ENCODE measurements around the gene BCAN. TPM values are rescaled to one million over a fixed set of nuclear protein-coding genes. Genes with fewer than 3 reads are reported as not detected.

The BCAN gene
- total RNA-seq, 1 experiment from 2014 or later, result not detected

DNA sequence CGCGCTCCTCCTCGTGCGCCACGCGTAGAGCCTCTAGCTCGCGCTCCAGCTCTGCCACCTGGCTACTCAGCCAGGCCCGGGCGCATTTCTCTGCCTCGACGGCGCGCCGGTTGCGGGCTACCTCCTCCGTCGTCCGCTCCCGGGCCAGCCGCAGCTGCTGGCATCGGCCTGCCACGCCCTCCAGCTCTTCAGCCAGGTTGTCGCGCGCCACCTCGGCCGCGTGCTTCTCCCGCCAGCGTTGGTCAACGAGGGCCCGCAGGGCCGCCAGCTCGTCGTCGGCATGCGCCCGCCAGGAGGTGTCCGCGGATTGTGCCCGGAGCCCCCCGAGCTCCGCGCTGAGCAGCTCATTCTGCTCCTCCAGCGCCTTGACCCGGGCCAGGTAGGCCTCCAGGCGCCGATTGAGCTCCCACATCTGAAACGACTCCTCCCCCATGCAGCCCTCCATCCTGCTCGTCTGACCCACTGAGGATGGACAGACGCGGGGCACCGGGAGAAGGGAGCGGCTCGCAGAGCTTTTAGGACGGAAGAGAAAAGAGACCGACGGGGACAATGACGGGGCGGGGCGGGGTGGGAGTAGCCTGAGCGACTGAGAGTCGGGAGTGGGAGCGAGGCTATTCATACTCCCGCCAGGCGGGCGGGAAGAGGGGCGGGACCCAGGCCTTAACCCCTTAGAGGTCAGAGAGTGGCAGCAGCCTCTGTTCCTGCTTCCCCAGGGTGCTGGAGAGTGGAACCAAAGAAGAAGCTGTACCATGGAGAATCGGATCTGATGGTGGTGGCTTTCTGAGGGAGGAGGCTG lies 35.1 kb downstream of the BCAN start, which contains the start of gene NES:
NES (minus strand) TSS at position 588 of the 796 bp plus-strand sequence; CDS start at position 445, 143 bp downstream.
- H4K20me1 ChIP-seq (ENCODE audit: insufficient read depth), result no peaks in the 10 kb centered on the region
- intact Hi-C loops (cut with micrococcal nuclease; ENCODE audit: unreplicated experiment), result no loop called here
- BruUV-seq (replicated peaks), result TSS peak; percentile 53
- TF ChIP-seq, protein P1, sequence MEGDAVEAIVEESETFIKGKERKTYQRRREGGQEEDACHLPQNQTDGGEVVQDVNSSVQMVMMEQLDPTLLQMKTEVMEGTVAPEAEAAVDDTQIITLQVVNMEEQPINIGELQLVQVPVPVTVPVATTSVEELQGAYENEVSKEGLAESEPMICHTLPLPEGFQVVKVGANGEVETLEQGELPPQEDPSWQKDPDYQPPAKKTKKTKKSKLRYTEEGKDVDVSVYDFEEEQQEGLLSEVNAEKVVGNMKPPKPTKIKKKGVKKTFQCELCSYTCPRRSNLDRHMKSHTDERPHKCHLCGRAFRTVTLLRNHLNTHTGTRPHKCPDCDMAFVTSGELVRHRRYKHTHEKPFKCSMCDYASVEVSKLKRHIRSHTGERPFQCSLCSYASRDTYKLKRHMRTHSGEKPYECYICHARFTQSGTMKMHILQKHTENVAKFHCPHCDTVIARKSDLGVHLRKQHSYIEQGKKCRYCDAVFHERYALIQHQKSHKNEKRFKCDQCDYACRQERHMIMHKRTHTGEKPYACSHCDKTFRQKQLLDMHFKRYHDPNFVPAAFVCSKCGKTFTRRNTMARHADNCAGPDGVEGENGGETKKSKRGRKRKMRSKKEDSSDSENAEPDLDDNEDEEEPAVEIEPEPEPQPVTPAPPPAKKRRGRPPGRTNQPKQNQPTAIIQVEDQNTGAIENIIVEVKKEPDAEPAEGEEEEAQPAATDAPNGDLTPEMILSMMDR (conservative IDR thresholded peaks at IDR 0.05), result no peak
- no peak for TF ChIP-seq EZH2 (IDR thresholded peaks at IDR 0.05; ENCODE audit: low read depth)
- H3K9me3 ChIP-seq (ENCODE audit: insufficient read depth, low read depth), result no peaks in the 10 kb centered on the region
- no peaks in the 10 kb centered on the region for H3K9me2 ChIP-seq (ENCODE audit: insufficient read depth)
- peaks cover 33% of the 10 kb centered on the region for H3K27me3 ChIP-seq (ENCODE audit: insufficient read depth, low read depth)
- H2AFZ ChIP-seq, result no peak within 1 kb of the TSS; the same call in 1 of the 2 replicates
- peak within 1 kb of the TSS; percentile 39; the same call in 1 of the 2 replicates for H3K4me3 ChIP-seq
- H3K27ac ChIP-seq, result no peak within 1 kb of the TSS
- peak within 1 kb of the TSS; percentile 76 for H3K4me2 ChIP-seq
- H3K36me3 ChIP-seq (ENCODE audit: low read depth), result no peaks in the 10 kb centered on the region
- no peaks in the 10 kb centered on the region; the same call in 1 of the 2 replicates for H3F3A ChIP-seq (ENCODE audit: insufficient read depth, low read depth)
- H3K4me1 ChIP-seq (replicated peaks; ENCODE audit: insufficient read depth), result peaks cover 9% of the 10 kb centered on the region
- DNase-seq, result peak in 1 of 2 experiments; percentile 54
- CTCF ChIA-PET, result interaction anchor here (0.5 to 2.4 kb wide), 11 partner anchors 12 to 349 kb away, joined by 3 to 11 read pairs (median 5); no protein-coding TSS in a partner anchor
- POLR2A ChIA-PET (ENCODE audit: unreplicated experiment), result interaction anchor here (0.6 to 1.0 kb wide), 3 partner anchors 13 to 364 kb away, joined by 3 to 12 read pairs (median 8); no protein-coding TSS in a partner anchor
- no peaks in the 10 kb centered on the region for H3K79me2 ChIP-seq (ENCODE audit: low read depth)

DNA sequence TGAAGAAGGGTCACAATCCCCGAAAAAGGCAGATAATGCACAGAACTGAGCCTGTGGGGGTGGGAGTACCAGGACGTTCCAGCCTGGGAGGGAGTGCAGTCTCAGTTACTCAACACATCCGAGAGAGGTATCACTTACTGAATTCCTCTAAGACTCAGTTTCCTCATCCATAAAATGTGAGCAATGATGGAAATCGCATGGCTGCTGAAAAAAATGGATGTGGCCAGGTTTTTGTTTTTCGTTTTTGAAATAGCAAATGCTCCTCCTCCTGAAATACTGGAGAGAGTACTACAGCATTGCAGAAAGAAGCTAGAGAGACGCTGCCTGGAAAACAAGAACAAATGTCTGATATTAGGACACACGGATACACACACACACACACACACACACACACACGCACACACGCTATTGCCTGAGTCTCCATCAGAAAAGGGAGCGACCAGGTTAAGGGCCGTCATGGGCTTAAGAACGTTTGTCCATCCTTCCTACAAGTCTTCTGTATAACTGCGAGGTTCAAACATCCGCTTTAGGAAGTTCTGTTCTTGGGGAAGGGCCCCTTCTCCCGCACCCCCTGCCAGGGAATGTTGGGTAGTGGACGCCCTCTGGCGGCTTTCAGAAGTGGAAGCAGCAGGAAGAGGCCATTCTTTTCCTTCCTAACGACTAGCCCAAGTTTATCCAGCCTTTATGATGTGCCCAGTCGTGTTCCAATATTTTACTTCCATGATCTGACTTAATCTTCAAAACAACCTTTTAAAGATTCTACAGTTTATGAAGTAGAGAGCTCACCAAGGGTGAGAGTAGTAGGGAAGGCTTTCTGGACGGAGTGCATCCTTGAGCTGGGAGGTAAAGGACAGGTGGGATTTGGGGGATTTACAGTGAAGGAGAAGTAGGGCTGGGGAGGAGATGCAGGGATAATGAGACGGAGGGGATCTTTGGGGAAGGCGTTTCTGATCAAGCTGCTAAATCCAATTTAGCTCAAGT lies 36.0 kb downstream of the BCAN start:
- no peak overlapping the region; the same call in 1 of the 2 replicates for H2AFZ ChIP-seq
- TF ChIP-seq, protein P1 (conservative IDR thresholded peaks at IDR 0.05), result peak; percentile 91
- TF ChIP-seq EZH2 (IDR thresholded peaks at IDR 0.05; ENCODE audit: low read depth), result no peak
- POLR2A ChIA-PET (ENCODE audit: unreplicated experiment), result interaction anchor here (0.6 to 1.0 kb wide), 2 partner anchors 12 to 17 kb away, joined by 3 to 12 read pairs; no protein-coding TSS in a partner anchor

More for the DNA sequence above, 36.0 kb downstream of the BCAN start:
- DNase-seq, result peak in 1 of 2 experiments; percentile 56
- intact Hi-C loops (cut with micrococcal nuclease; ENCODE audit: unreplicated experiment), result loop anchor here (1.0 to 2.0 kb wide), 4 partner anchors 18 to 93 kb away; no protein-coding TSS in a partner anchor
- CTCF ChIA-PET, result interaction anchor here (0.6 to 2.4 kb wide), 9 partner anchors 12 to 349 kb away, joined by 3 to 11 read pairs (median 4); no protein-coding TSS in a partner anchor
- Histone ChIP-seq H3K9me3 (ENCODE audit: insufficient read depth, low read depth) (no peaks in the 10 kb centered on the region), H4K20me1 (ENCODE audit: insufficient read depth) (no peaks in the 10 kb centered on the region), H3K27me3 (ENCODE audit: insufficient read depth, low read depth) (peaks cover 24% of the 10 kb centered on the region), H3K79me2 (ENCODE audit: low read depth) (no peaks in the 10 kb centered on the region), H3F3A (ENCODE audit: insufficient read depth, low read depth) (no peaks in the 10 kb centered on the region; the same call in 1 of the 2 replicates), H3K4me2 (peak overlapping the region; percentile 76), H3K4me3 (peak overlapping the region; percentile 39; the same call in 1 of the 2 replicates), H3K27ac (no peak overlapping the region), H3K9me2 (ENCODE audit: insufficient read depth) (no peaks in the 10 kb centered on the region), H3K36me3 (ENCODE audit: low read depth) (no peaks in the 10 kb centered on the region), H3K4me1 (replicated peaks; ENCODE audit: insufficient read depth) (peaks cover 9% of the 10 kb centered on the region)
- BruUV-seq (replicated peaks), result no TSS peak
